ENCODE data around the gene CALHM6. TPM values are rescaled to one million over a fixed set of nuclear protein-coding genes. Genes with fewer than 3 reads are reported as not detected.

CALHM6 gene
- total RNA-seq, 1 experiment from 2014 or later = not detected

DNA sequence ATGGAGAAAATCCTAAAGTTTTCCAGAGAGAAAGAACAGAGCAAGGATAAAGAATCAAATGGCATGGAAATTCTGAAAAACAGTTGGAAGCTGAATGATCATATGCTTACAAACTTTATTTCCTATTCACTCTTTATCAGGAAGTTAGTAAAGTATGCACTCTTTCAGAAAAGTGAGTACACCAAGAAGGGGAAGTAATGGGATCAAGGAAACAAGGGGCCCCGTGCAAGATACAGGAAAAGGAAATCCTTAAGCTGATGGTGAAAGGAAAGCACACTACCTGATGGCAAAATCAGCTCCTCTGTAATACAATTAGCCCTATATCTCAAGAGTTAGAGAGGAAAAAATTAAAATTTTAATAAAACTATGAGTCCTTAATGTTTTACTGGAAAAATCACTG, 14.0 kb downstream of the CALHM6 start:
- H3K36me3 Mint-ChIP-seq (ENCODE audit: insufficient read depth, unreplicated experiment) = no peaks in the 10 kb centered on the region
- Histone ChIP-seq H3K4me3 (ENCODE audit: low read depth, low read length) (no peak overlapping the region), H3K4me1 (no peaks in the 10 kb centered on the region), H3K36me3 (ENCODE audit: control insufficient read depth, insufficient read depth, low read length) (no peaks in the 10 kb centered on the region), H3K9me3 (no peaks in the 10 kb centered on the region), H3K27me3 (replicated peaks; ENCODE audit: control insufficient read depth, insufficient read depth, low read length) (no peaks in the 10 kb centered on the region)
- POLR2A ChIA-PET = no interaction called here
- no peak overlapping the region for H3K27ac Mint-ChIP-seq (ENCODE audit: unreplicated experiment)
- H3K4me3 Mint-ChIP-seq (ENCODE audit: unreplicated experiment) = no peak overlapping the region
- H3K9me3 Mint-ChIP-seq (ENCODE audit: unreplicated experiment) = no peaks in the 10 kb centered on the region
- intact Hi-C loops (cut with micrococcal nuclease; ENCODE audit: unreplicated experiment) = no loop called here
- TF ChIP-seq, protein P1, sequence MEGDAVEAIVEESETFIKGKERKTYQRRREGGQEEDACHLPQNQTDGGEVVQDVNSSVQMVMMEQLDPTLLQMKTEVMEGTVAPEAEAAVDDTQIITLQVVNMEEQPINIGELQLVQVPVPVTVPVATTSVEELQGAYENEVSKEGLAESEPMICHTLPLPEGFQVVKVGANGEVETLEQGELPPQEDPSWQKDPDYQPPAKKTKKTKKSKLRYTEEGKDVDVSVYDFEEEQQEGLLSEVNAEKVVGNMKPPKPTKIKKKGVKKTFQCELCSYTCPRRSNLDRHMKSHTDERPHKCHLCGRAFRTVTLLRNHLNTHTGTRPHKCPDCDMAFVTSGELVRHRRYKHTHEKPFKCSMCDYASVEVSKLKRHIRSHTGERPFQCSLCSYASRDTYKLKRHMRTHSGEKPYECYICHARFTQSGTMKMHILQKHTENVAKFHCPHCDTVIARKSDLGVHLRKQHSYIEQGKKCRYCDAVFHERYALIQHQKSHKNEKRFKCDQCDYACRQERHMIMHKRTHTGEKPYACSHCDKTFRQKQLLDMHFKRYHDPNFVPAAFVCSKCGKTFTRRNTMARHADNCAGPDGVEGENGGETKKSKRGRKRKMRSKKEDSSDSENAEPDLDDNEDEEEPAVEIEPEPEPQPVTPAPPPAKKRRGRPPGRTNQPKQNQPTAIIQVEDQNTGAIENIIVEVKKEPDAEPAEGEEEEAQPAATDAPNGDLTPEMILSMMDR (IDR thresholded peaks at IDR 0.05; ENCODE audit: insufficient read depth in 1 of 2, low read depth in 1 of 2, low read length in 1 of 2, severe bottlenecking in 1 of 2, unreplicated experiment in 1 of 2) = no peak
- H3K4me1 Mint-ChIP-seq (ENCODE audit: low read depth, unreplicated experiment) = peaks cover 7% of the 10 kb centered on the region
- CTCF ChIA-PET = no interaction called here
- DNase-seq = no peak
- no TSS peak for BruUV-seq (replicated peaks)
- peaks cover 10% of the 10 kb centered on the region for H3K27me3 Mint-ChIP-seq (ENCODE audit: insufficient read depth, unreplicated experiment)

DNA sequence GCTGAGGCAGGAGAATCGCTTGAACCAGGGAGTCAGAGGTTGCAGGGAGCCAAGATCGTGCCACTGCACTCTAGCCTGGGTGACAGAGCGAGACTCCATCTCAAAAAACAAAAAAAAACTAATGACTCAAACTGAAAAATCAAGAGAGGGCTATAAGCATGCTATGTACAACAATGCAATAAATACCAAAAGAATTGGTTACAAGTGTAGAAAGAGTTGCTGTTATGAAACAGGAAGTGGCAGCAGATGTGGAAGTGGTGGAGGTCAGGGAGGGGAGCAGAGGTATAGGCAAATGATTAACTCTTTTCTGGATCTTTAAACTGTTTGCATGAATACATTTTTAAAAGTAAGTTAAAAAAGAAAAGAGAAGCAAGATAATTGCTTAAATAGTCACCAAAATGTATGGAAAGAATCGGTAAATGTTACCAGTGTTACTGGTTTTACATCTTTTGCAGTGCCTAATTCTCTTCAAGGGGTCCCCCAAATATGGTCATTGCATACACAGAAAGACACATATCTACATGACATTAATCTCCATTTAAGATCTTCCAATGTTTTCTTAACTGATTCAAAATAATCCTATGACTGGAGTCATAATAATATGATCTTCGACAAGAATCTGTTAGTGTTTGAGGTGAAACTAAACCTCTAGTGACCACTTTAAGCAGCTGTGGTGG, 15.0 kb downstream of the CALHM6 start:
- no peaks in the 10 kb centered on the region for H3K9me3 Mint-ChIP-seq (ENCODE audit: unreplicated experiment)
- H3K27ac Mint-ChIP-seq (ENCODE audit: unreplicated experiment) = no peak overlapping the region
- H3K27me3 Mint-ChIP-seq (ENCODE audit: insufficient read depth, unreplicated experiment) = peaks cover 10% of the 10 kb centered on the region
- H3K4me1 ChIP-seq = no peaks in the 10 kb centered on the region
- CTCF ChIA-PET = no interaction called here
- H3K36me3 ChIP-seq (ENCODE audit: control insufficient read depth, insufficient read depth, low read length) = no peaks in the 10 kb centered on the region
- no peaks in the 10 kb centered on the region for H3K36me3 Mint-ChIP-seq (ENCODE audit: insufficient read depth, unreplicated experiment)
- intact Hi-C loops (cut with micrococcal nuclease; ENCODE audit: unreplicated experiment) = no loop called here
- no peak overlapping the region for H3K4me3 Mint-ChIP-seq (ENCODE audit: unreplicated experiment)
- no peaks in the 10 kb centered on the region for H3K9me3 ChIP-seq
- no peaks in the 10 kb centered on the region for H3K27me3 ChIP-seq (replicated peaks; ENCODE audit: control insufficient read depth, insufficient read depth, low read length)
- TF ChIP-seq, protein P1 (IDR thresholded peaks at IDR 0.05; ENCODE audit: insufficient read depth in 1 of 2, low read depth in 1 of 2, low read length in 1 of 2, severe bottlenecking in 1 of 2, unreplicated experiment in 1 of 2) = no peak
- no TSS peak for BruUV-seq (replicated peaks)
- DNase-seq = no peak
- peaks cover 7% of the 10 kb centered on the region for H3K4me1 Mint-ChIP-seq (ENCODE audit: low read depth, unreplicated experiment)
- POLR2A ChIA-PET = no interaction called here
- no peak overlapping the region for H3K4me3 ChIP-seq (ENCODE audit: low read depth, low read length)

GRCh38 chr6:116482780-116483179, 21.6 kb downstream of the CALHM6 start:
- no peaks in the 10 kb centered on the region for H3K36me3 ChIP-seq (ENCODE audit: control insufficient read depth, insufficient read depth, low read length)
- H3K27ac Mint-ChIP-seq (ENCODE audit: unreplicated experiment) = no peak overlapping the region
- no peaks in the 10 kb centered on the region for H3K4me1 ChIP-seq
- H3K9me3 Mint-ChIP-seq (ENCODE audit: unreplicated experiment) = no peaks in the 10 kb centered on the region
- CTCF ChIA-PET = no interaction called here
- no TSS peak for BruUV-seq (replicated peaks)
- H3K27me3 ChIP-seq (replicated peaks; ENCODE audit: control insufficient read depth, insufficient read depth, low read length) = no peaks in the 10 kb centered on the region
- no peaks in the 10 kb centered on the region for H3K4me1 Mint-ChIP-seq (ENCODE audit: low read depth, unreplicated experiment)
- POLR2A ChIA-PET = no interaction called here
- no peak overlapping the region for H3K4me3 ChIP-seq (ENCODE audit: low read depth, low read length)
- peaks cover 14% of the 10 kb centered on the region for H3K27me3 Mint-ChIP-seq (ENCODE audit: insufficient read depth, unreplicated experiment)
- H3K4me3 Mint-ChIP-seq (ENCODE audit: unreplicated experiment) = no peak overlapping the region
- TF ChIP-seq, protein P1 (IDR thresholded peaks at IDR 0.05; ENCODE audit: insufficient read depth in 1 of 2, low read depth in 1 of 2, low read length in 1 of 2, severe bottlenecking in 1 of 2, unreplicated experiment in 1 of 2) = no peak
- no peak for DNase-seq
- intact Hi-C loops (cut with micrococcal nuclease; ENCODE audit: unreplicated experiment) = no loop called here
- no peaks in the 10 kb centered on the region for H3K36me3 Mint-ChIP-seq (ENCODE audit: insufficient read depth, unreplicated experiment)
- H3K9me3 ChIP-seq = no peaks in the 10 kb centered on the region
